Left colon (tissue), 2 donors: ENCODE data around the gene PSTPIP2. TPM values are rescaled to one million over a fixed set of nuclear protein-coding genes. Genes with fewer than 3 reads are reported as not detected.
"Not testable (repeated sequence)": the region's sequence is repeated elsewhere in the genome, so short reads cannot be mapped to it uniquely, and the experiment has no call there.

Experiments
- ATAC-seq: fragments of 200-7000 bp; cut with Tn5 transposase; one replicate; pipeline ENCODE4 v1.9.1; 2020; ENCODE audit warnings: mild to moderate bottlenecking, moderate library complexity
- DNase-seq, 2 donors: peaks; one replicate each; pipeline ENCODE4 v3.0.0-alpha.2; 2020
- intact Hi-C, 2 donors: fragments of 100-400 bp; cut with DNase I in 1 of 2; cut with micrococcal nuclease in 1 of 2; formaldehyde crosslinking; loops; one replicate each; pipeline versions ENCODE4 v1.11.2 to v1.14.0; 2022; cut with DNase I, micrococcal nuclease
- total RNA-seq, 2 donors: library from RNA; stranded (reverse); fragmentation: NEBNext Ultra II Directional; extraction: Animal tissue kit (Norgen Biotek cat#: 25700); gene quantifications; one replicate each; pipeline ENCODE4 v1.2.1, GENCODE V29; 2021
- donor health status: DM: no; HTN: no; CAD: no.
- donor health status: DM: yes; HTN: yes; CAD: no.

The PSTPIP2 gene
- total RNA-seq, 2 donors from 2014 or later: 3.7 to 7.4 TPM

DNA sequence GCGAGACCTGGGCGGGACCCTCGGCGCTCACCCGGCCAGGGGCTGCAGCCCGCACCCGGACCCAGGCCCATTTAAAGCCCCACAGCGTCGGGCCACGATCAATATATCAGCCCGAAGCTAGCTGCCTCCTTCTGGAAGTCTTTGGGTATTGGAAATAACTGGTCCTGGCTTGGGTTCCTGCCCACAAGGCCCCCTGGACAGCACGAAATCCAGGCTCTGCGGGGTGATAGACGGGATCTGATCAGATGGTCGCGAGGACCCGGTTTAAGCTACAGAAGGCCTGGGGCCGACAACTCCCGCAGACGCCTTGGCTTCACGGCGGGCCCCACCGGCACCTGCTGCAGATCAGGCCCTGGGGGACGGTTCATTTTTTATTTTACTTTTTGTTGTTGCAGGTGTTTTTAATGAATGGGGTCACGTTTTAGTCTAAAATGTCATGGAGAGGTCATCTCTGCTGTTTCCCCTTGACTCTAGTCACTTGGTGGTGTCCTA is 362 bp upstream of the PSTPIP2 start:
- ATAC-seq (peak; percentile 8), DNase-seq (no peak)
- intact Hi-C loops: loop anchor here in 1 of 2 donors (10.0 kb wide), 2 partner anchors 108 to 408 kb away; partner anchors contain the start of gene EPG5

DNA sequence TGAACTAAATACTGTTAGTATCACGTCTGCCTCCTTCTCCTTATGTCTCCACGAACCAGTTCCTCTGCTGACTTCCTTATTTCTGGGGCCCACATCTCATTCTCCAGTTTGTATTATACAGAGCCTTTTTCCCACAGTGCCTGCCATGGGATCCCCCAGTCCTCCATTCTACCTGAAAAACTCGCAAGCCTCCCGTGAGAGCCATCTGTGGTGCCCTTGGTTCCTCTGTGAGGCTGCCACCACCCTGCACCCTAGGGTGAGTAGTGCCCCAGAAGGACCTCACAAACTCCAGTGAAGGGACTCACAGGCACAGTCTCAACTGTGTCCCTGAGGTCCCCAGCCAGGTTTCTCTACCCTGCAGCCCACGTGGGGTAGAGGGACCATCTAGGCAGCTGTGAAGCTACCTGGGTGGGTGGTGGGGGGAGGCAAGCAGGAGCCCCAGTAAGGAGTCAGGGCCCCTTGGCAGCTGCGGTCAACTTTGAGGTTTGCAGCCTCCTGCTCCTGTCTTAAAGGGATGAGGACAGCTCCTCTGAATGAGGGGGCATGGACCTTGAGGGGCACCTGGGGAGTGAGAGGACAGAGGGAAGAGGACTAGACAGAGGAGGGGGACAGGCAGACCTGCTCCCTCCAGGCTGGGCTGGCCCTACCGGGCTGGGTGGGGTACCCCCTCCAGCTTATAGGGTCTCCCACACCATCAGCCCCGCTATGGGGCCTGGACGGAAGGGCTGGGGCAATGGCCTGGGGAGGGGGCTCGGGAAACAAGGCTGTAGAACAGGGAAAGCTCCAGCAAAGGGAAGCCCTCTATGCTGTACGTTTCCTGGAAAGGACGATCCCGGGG is 1.0 kb downstream of the PSTPIP2 start:
- intact Hi-C loops: loop anchor here in 1 of 2 donors (10.0 kb wide), 2 partner anchors 106 to 406 kb away; partner anchors contain the start of gene EPG5
- no peak for DNase-seq
- ATAC-seq: no peak

DNA sequence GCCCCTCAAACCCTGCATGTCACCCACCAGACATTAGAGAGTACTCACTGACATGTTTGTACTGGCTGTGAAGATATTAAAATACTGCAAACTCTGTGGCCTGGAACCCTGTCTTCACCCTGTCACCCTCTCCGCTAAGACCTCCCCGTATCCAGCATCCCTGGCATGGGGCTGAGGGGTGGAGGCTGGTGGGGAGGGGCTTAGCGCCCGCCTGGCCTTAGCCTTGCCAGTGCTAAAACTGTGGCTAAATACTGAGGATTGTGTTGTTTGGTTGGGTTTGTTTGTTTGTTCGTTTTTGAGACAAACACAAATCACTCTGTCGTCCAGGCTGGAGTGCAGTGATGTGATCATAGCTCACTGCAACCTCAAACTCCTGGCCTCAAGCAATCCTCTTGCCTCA is 1.8 kb downstream of the PSTPIP2 start:
- DNase-seq (no peak), ATAC-seq (no peak)
- intact Hi-C loops: loop anchor here in 1 of 2 donors (10.0 kb wide), 2 partner anchors 105 to 405 kb away; partner anchors contain the start of gene EPG5

DNA sequence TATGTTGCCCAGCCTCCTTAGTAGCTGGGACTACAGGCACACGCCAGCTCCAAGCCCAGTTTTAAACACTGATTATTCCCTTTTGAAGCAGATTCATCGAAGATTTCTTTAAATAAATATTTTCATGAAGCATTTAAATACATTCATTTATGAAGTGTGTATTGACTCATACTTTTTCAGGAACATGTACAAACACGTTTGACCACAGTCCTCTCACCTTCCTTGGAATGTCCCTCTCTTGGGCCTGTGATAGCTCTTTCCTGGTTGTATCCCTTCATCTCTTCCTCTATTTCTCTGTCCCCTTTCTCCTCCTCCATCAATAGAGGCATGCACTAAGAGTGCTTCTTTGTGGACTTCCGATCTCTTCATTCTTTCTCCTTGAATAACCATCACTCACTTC is 2.5 kb downstream of the PSTPIP2 start:
- ATAC-seq (no peak), DNase-seq (no peak)
- intact Hi-C loops: no loop called here

DNA sequence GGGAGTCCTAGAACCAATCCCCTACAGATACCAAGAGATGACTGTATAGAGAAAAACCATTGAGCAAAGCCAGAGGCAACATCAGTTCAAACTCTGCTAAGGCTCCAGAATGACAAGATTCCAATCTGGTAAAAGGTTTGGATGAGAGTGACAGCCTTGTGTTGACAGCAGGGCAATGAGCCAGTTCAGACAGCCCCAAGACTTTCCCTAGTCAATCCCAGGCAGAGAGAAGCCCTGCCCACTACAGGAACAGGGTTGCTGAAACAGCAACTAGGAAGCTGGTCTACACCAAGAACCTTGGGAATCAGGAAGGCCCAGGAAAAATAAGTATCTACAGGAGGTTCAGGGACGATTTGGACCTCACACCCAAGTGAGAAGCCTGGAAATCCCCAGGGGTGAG is 3.3 kb downstream of the PSTPIP2 start:
- no peak for DNase-seq
- ATAC-seq: no peak
- intact Hi-C loops: no loop called here

DNA sequence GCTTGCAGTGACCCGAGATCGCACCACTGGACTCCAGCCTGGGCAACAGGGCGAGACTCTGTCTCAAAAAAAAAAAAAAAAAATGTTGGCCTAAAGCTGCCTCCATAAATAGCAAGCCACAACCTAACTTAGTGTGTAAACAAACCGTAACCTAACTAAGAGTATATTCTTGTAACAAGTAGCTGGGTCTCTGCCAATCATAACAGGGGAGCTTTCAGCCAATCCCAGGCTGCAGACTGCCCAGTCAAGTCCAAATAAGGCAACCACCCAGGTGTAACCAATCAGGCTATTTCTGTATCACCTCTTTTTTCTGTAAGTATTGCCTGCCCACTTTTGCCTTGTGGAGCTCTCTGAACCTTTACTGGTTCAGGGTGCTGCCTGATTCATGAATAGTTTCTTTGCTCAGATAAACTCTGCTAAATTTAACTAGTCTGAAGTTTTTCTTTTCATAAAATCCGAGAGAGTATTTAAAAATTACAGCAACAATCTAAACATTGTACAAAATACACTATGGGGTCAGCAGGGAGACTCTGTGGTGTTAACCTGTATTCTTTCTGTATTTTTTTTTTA is 4.5 kb downstream of the PSTPIP2 start:
- intact Hi-C loops: no loop called here
- DNase-seq (no peak), ATAC-seq (peak; percentile 64)

DNA sequence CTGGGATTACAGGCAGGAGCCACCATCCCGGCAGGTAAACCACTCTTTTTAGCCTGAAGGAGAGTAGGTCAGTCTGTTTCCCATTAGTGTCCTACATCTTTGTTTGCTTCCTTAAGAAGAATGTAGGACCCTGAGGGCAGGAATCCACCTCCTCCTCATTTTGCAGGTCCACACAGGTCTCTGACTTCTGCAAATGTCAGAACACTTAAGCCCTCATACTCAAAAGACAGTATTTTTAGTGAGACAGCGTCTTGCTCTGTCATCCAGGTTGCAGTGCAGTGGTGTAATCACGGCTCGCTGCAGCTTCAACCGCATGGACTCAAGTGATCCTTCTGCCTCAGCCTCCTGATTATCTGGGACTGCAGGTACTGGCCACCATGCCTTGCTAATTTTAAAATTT is 9.3 kb downstream of the PSTPIP2 start:
- intact Hi-C loops: no loop called here
- ATAC-seq (no peak), DNase-seq (no peak)

DNA sequence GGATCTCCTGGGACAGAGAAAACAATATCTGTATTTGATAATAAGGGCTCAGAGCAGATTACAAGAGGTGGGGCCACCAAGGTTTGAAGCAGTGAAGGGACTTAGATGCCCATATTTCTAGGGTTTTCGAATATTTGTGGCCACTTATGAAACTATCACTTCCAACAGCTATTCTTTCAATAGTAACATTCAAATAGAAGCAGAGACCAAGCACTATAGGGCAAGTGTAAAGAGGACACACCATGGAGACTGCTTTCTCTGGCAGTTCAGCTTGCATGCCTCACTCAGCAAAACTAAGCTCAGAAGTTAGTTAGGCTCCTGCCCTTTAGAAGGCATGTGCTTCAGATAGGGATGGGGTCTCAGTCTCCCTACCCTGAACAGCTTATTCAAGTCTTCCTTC is 10.3 kb downstream of the PSTPIP2 start:
- no peak for ATAC-seq
- intact Hi-C loops: no loop called here

DNA sequence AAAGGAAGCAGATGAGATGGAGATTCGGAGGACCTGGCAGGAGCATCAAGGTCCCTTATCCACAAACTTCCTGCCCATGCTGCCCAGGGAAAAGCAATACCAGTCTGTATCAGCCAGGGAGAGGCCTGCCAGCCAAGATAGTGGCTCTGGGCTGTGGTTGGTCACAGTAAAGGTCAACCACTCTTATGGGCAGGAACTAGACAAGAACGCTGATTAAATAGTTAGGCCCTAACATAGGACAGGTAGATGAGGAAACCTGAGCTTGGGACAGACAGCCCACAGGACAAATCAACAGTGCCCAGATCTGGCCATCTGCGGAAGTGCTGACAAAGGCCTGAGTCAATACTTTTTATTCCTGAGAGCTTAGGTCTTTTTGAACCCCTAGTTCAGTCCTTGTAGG is 10.7 kb downstream of the PSTPIP2 start:
- ATAC-seq: no peak
- no peak for DNase-seq
- intact Hi-C loops: no loop called here

More for the DNA sequence above, 10.3 kb downstream of the PSTPIP2 start:
- DNase-seq: no peak

DNA sequence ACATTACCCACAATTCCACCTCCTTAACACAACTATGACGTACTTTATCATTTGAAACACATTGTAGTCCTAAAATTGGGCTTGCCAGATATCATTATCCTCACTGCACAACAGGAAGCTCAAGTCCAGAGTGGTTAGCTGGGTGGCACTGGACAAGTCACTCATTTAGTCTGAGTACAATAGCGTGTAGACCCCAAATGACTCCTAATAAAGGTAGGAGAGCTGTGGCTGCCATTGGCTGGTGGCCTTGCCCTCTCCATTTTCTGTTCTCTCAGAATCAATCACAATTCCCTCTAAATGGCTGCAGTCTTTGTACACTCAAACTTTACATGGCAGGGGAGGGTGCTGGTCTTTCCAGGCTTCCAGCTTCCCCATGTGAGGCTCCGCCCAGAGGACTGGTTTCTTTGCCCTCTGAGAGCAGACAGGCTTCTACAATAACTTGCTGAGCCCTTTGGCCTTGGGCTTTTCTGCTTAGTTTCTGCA is 11.7 kb downstream of the PSTPIP2 start:
- ATAC-seq (peak; percentile 59), DNase-seq (peak in 1 of 2 donors; percentile 24)
- intact Hi-C loops: no loop called here

DNA sequence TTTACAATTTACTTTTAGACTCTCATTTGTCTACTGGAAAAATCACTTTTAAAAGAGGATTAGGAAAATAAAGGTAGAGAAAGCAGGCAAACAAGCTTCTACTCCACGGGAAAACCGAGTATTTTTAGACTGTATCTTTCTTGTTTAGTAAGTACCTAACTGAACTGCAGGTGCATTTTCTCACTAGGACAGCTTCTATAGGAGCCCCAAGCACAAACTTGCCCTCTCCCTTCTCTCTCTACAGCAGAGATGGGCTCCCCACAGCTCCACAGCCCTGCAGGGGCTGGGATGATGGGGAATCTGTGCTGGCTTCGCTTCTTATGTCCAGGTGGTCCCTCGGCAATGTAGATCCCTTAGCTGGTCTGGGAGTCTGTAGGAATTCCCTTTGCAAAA is 16.2 kb downstream of the PSTPIP2 start:
- ATAC-seq (no peak), DNase-seq (no peak)
- intact Hi-C loops: no loop called here

DNA sequence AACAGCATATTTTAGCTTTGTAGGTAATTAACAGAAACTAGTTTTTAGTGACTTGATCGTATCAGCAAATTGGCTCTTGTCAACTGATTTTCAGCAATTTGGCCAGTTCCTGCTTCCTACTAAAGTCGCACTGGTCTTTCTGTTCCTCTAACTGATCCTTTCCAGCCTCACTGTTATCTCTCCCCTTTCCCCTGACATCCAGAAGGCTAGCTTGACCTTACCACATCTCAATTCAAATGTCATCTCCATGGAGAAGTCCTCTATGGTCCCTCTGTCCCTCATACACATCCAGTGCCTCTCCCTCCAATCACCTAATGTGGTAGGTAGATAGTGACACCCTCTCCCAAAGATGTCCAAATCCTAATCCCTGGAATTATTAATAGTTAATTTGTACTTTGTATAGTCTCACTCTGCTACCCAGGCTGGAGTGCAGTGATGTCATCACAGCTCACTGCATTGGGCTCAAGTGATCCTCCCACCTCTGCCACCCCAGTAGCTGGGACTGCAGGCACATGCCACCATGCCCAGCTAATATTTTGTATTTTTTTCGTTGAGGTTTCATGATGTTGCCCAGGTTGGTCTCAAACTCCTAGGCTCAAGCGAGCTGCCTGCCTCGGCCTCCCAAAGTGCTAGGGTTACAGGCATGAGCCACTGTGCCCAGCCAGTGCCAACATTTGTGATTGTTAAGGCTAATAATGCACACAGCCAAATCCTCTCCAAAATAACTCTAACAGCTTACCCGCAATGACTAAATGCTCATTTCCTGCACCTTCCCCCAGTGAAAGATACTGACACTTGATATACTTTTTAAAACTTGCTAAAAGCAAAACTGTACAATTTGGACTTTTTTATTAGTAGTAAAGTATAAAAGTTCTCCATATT is 16.9 kb downstream of the PSTPIP2 start:
- ATAC-seq (no peak), DNase-seq (no peak)
- intact Hi-C loops: no loop called here

DNA sequence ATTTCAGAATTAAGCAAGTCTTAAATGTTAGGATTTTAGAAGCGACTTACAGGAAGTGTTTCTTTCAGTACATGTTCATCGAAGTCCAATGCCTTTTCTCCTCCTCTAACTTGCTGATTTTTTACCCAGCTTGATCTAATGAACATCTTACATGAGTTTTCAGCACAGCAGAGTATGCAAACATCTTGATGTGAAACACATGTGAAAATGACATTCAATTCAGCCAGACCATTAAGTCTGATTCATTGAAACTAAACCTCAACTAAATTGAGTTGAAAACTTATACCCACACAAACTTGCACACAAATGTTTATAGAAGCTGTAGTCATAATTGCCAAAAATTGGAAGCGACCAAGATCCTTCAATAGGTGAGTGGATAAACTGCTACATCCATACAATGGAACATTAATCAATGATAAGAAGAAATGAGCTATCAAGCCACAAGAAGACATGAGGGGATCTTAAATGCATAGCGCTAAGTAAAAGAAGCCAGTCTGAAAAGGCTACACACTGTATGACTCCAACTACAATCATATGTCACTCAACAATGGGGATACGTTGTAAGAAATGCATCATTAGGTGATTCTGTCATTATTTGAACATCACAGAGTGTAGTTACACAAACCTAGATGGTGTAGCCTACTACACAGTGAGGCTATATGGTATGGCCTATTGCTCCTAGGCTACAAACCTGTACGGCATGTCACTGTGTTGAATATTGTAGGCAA is 18.5 kb downstream of the PSTPIP2 start:
- ATAC-seq: no peak
- intact Hi-C loops: no loop called here

DNA sequence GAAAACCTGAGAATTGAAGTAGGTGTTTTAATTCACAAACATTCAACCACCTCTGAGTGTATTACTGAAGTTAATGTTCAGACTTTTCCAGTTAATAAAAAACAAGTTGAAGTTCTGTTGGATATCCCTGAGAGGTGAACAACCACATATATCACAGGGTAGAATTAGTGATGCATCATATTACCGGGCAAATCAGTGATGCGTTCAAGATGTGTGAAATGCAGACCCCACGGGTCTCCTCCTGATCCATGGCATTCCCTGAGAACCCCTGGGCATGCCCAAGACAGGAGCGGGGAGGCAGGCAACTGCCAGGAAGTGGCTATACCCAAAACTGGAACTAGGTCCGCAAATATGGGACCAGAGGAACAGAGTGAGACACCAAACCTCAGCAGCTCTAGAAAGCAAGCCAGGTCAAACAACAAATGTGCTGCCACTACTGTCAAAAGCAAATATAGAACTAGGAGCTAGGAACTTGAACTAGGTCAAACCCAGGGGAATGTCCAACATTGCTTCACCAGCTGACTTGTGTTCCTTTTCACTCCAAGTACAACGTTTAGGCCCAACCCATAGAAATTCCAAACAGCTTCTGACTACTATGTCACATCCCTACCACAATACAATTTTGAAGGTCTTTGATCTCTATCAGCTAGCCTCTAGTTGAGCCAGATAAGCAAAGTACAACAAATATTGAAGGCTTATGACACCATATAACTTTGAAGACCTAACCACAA is 20.2 kb downstream of the PSTPIP2 start:
- ATAC-seq: peak; percentile 93
- intact Hi-C loops: no loop called here
- no peak for DNase-seq

More for the DNA sequence above, 18.5 kb downstream of the PSTPIP2 start:
- DNase-seq: no peak

DNA sequence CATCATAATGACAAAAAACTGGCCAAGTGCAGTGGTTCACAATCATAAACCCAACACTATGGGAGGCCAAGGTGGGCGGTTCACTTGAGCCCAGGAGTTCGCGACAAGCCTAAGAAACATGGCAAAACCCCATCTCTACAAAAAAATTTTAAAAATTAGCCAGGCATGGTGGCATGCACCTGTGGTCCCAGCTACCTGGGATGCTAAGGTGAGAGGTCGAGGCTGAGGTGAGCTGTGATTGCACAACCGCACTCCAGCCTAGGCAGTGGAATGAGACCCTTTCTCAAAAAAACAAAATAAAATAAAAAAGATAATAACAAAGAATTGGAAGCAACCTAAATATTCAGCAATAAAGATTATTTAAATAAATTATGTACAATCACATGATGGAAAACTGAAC is 21.8 kb downstream of the PSTPIP2 start:
- ATAC-seq (no peak), DNase-seq (no peak)
- intact Hi-C loops: no loop called here

DNA sequence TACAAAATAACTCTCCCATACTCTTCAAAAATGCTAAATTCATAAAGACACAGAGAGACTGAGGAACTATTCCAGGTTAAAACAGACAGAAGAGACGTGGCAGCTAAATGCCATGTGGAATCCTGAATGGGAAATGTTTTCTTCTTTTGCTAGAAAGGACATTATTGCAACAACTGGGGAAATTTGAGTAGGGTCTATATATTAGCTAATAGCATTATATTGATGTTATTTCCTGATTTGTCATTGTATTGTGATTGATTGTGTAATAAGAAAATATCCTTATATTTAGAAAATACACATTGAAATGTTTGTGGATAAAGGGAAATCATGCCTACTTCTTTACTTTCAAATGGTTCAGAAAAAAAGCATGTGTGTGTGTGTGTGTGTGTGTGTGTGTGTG is 23.4 kb downstream of the PSTPIP2 start:
- intact Hi-C loops: no loop called here
- no peak for DNase-seq

DNA sequence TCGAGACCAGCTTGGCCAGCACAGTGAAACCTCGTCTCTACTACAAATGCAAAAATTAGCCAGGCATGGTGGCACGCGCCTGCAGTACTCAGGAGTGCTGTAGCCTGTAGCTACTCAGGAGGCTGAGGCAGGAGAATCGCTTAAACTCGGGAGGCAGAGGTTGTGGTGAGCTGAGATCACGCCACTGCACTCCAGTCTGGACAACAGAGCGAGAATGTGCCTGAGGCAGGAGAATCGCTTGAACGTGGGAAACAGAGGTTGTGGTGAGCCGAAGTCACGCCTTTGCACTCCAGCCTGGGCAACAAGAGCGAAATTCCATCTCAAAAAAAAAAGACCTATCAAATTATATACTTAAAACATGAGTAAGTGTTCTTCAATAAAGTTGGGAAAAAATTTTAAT is 24.7 kb downstream of the PSTPIP2 start:
- ATAC-seq, DNase-seq, intact Hi-C loops: not testable (repeated sequence)

More for the DNA sequence above, 23.4 kb downstream of the PSTPIP2 start:
- ATAC-seq: no peak

DNA sequence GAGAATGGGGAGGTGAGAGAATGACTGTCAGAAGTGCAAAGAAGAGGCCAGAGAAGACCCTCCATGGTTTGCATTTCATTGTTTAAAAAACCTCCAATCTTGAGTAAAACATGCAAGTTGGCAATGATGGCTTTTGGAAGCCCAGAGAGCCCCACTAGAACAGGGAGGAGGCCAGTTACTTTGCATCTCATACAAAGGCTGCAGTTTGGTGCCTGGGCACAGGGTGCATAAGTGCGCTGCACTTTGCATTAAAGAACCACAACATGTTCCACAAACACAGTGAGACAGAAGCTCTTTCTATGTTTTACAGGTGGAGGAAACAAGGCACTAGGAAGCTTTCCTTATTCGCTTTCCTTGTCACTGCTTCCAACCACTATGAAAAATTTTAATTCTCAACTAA is 25.4 kb downstream of the PSTPIP2 start:
- intact Hi-C loops: no loop called here
- DNase-seq (no peak), ATAC-seq (no peak)
